ENCODE results near the gene MZF1.

Gene MZF1

DNA sequence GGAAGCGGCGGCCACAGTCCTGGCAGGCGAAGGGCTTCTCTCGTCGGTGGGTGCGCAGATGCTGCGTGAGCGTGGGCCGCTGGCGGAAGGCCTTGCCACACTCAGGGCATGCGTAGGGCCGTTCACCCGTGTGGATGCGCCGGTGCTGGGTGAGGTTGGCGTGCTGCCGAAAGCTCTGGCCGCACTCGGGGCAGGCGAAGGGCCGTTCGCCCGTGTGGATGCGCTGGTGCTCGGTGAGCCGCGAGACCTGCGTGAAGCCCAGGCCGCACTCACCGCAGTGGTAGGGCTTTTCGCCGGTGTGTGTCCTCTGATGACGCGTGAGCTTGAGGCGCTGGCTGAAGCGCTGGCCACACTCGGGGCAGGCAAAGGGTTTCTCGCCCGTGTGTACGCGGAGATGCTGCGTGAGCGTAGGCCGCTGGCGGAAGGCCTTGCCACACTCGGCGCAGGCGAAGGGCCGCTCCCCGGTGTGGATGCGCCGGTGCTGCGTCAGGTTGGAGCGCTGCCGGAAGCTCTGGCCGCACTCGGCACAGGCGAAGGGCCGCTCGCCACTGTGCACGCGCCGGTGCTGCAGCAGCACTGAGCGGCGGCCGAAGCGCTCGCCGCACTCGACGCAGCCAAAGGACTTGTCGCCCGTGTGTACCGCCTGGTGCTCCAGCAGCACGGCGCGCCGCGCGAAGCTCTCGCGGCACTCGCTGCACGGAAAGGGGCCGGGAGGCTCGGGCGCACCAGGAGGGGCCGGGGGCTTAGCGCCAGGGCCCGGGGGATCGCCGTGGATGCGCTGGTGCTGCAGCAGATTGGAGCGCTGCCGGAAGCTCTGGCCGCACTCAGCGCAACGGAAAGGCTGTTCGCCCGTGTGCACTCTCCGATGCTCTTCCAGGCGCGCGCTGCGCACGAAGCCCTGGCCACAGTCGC lies 10.8 kb downstream of the MZF1 start:
- TF ChIP-seq ZFP3 (CRISPR knock-in tag; IDR thresholded peaks at IDR 0.05) (no peak), ZNF565 (CRISPR knock-in tag; conservative IDR thresholded peaks at IDR 0.05; ENCODE audit: low read depth) (no peak), ARNTL (CRISPR knock-in tag; IDR thresholded peaks at IDR 0.05; ENCODE audit: borderline replicate concordance, low read depth) (no peak), OSR1 (CRISPR knock-in tag; IDR thresholded peaks at IDR 0.05) (no peak), TCF4 (CRISPR knock-in tag; IDR thresholded peaks at IDR 0.05; ENCODE audit: borderline replicate concordance) (no peak), SNAI2 (CRISPR knock-in tag; IDR thresholded peaks at IDR 0.05) (no peak), PPARA (CRISPR knock-in tag; IDR thresholded peaks at IDR 0.05; ENCODE audit: borderline replicate concordance) (no peak), ZNF70 (CRISPR knock-in tag; IDR thresholded peaks at IDR 0.05) (no peak), ZFP30 (CRISPR knock-in tag; IDR thresholded peaks at IDR 0.05) (no peak), CSDC2 (CRISPR knock-in tag; IDR thresholded peaks at IDR 0.05) (no peak), ZC3H10 (CRISPR knock-in tag; IDR thresholded peaks at IDR 0.05) (no peak), RARB (CRISPR knock-in tag; IDR thresholded peaks at IDR 0.05) (no peak), ISL1 (CRISPR knock-in tag; IDR thresholded peaks at IDR 0.05) (no peak), GLIS3 (CRISPR knock-in tag; IDR thresholded peaks at IDR 0.05) (no peak)
- TF ChIP-seq, protein P1, sequence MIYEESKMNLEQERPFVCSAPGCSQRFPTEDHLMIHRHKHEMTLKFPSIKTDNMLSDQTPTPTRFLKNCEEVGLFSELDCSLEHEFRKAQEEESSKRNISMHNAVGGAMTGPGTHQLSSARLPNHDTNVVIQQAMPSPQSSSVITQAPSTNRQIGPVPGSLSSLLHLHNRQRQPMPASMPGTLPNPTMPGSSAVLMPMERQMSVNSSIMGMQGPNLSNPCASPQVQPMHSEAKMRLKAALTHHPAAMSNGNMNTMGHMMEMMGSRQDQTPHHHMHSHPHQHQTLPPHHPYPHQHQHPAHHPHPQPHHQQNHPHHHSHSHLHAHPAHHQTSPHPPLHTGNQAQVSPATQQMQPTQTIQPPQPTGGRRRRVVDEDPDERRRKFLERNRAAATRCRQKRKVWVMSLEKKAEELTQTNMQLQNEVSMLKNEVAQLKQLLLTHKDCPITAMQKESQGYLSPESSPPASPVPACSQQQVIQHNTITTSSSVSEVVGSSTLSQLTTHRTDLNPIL (CRISPR knock-in tag; IDR thresholded peaks at IDR 0.05; ENCODE audit: low read depth): no peak
- TF ChIP-seq, protein P2, sequence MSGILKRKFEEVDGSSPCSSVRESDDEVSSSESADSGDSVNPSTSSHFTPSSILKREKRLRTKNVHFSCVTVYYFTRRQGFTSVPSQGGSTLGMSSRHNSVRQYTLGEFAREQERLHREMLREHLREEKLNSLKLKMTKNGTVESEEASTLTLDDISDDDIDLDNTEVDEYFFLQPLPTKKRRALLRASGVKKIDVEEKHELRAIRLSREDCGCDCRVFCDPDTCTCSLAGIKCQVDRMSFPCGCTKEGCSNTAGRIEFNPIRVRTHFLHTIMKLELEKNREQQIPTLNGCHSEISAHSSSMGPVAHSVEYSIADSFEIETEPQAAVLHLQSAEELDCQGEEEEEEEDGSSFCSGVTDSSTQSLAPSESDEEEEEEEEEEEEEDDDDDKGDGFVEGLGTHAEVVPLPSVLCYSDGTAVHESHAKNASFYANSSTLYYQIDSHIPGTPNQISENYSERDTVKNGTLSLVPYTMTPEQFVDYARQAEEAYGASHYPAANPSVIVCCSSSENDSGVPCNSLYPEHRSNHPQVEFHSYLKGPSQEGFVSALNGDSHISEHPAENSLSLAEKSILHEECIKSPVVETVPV (CRISPR knock-in tag; IDR thresholded peaks at IDR 0.05): no peak
- TF ChIP-seq, protein P3, sequence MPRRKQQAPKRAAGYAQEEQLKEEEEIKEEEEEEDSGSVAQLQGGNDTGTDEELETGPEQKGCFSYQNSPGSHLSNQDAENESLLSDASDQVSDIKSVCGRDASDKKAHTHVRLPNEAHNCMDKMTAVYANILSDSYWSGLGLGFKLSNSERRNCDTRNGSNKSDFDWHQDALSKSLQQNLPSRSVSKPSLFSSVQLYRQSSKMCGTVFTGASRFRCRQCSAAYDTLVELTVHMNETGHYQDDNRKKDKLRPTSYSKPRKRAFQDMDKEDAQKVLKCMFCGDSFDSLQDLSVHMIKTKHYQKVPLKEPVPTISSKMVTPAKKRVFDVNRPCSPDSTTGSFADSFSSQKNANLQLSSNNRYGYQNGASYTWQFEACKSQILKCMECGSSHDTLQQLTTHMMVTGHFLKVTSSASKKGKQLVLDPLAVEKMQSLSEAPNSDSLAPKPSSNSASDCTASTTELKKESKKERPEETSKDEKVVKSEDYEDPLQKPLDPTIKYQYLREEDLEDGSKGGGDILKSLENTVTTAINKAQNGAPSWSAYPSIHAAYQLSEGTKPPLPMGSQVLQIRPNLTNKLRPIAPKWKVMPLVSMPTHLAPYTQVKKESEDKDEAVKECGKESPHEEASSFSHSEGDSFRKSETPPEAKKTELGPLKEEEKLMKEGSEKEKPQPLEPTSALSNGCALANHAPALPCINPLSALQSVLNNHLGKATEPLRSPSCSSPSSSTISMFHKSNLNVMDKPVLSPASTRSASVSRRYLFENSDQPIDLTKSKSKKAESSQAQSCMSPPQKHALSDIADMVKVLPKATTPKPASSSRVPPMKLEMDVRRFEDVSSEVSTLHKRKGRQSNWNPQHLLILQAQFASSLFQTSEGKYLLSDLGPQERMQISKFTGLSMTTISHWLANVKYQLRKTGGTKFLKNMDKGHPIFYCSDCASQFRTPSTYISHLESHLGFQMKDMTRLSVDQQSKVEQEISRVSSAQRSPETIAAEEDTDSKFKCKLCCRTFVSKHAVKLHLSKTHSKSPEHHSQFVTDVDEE (CRISPR knock-in tag; IDR thresholded peaks at IDR 0.05): no peak
- TF ChIP-seq, protein P4, sequence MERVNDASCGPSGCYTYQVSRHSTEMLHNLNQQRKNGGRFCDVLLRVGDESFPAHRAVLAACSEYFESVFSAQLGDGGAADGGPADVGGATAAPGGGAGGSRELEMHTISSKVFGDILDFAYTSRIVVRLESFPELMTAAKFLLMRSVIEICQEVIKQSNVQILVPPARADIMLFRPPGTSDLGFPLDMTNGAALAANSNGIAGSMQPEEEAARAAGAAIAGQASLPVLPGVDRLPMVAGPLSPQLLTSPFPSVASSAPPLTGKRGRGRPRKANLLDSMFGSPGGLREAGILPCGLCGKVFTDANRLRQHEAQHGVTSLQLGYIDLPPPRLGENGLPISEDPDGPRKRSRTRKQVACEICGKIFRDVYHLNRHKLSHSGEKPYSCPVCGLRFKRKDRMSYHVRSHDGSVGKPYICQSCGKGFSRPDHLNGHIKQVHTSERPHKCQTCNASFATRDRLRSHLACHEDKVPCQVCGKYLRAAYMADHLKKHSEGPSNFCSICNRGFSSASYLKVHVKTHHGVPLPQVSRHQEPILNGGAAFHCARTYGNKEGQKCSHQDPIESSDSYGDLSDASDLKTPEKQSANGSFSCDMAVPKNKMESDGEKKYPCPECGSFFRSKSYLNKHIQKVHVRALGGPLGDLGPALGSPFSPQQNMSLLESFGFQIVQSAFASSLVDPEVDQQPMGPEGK (CRISPR knock-in tag; IDR thresholded peaks at IDR 0.05; ENCODE audit: borderline replicate concordance): no peak
- ATAC-seq: no peak

DNA sequence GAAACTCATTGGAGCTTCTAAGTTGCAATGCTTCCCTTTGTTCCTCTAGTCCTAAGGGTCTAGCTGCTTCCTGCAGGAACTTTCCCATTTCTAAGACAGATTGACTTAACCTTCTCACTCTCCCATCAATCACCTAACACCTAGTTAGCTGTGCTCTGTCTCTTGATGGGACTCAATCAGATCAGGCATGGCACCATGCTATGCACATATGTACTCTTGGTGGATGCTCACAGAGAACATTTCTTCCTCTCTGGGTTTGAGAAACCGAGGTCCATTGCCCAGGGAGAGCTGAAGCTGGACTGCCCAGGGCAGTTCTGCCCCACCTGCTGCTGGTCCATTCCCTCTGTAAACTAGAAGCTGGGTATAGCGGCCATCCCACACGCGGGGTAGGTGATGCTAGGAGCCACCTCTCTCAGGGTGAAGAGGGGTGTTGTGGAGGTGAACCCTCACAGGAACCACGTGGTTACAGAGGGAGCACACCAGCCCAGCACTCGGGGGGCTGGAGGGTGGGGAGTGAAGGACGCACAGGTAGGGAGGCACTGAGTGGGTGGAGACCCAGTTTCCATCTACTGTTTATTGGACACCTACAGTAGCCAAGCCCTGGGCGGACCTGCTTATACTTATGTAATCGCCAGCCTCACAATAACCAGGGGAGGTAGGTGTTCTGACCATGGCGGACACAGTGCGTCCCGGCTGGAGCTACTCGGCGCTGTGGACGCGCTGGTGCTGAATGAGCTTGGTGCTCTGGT lies 11.6 kb downstream of the MZF1 start:
- ATAC-seq: no peak
- TF ChIP-seq ZNF565 (CRISPR knock-in tag; conservative IDR thresholded peaks at IDR 0.05; ENCODE audit: low read depth): no peak
- TF ChIP-seq TOX (CRISPR knock-in tag; IDR thresholded peaks at IDR 0.05; ENCODE audit: borderline replicate concordance): no peak
- TF ChIP-seq, protein P4 (CRISPR knock-in tag; IDR thresholded peaks at IDR 0.05; ENCODE audit: borderline replicate concordance): no peak
- no peak for TF ChIP-seq CSDC2 (CRISPR knock-in tag; IDR thresholded peaks at IDR 0.05)
- TF ChIP-seq, protein P1 (CRISPR knock-in tag; IDR thresholded peaks at IDR 0.05; ENCODE audit: low read depth): no peak
- TF ChIP-seq, protein P3 (CRISPR knock-in tag; IDR thresholded peaks at IDR 0.05): no peak
- TF ChIP-seq ESRRG (CRISPR knock-in tag; IDR thresholded peaks at IDR 0.05): no peak
- no peak for TF ChIP-seq ARNTL (CRISPR knock-in tag; IDR thresholded peaks at IDR 0.05; ENCODE audit: borderline replicate concordance, low read depth)
- TF ChIP-seq, protein P2 (CRISPR knock-in tag; IDR thresholded peaks at IDR 0.05): no peak

Measured in SK-N-SH treated with all-trans-retinoic acid at 6 μM for 48 hours (cell line).